GM19035 (cell line): ENCODE measurements around the gene SLC4A7.

ENCODE experiments used
- ATAC-seq: cut with Tn5 transposase; IDR thresholded peaks from one replicate; pipeline ENCODE4 v1.9.1; 2021; ENCODE audit not compliant: unreplicated experiment

Gene SLC4A7

DNA sequence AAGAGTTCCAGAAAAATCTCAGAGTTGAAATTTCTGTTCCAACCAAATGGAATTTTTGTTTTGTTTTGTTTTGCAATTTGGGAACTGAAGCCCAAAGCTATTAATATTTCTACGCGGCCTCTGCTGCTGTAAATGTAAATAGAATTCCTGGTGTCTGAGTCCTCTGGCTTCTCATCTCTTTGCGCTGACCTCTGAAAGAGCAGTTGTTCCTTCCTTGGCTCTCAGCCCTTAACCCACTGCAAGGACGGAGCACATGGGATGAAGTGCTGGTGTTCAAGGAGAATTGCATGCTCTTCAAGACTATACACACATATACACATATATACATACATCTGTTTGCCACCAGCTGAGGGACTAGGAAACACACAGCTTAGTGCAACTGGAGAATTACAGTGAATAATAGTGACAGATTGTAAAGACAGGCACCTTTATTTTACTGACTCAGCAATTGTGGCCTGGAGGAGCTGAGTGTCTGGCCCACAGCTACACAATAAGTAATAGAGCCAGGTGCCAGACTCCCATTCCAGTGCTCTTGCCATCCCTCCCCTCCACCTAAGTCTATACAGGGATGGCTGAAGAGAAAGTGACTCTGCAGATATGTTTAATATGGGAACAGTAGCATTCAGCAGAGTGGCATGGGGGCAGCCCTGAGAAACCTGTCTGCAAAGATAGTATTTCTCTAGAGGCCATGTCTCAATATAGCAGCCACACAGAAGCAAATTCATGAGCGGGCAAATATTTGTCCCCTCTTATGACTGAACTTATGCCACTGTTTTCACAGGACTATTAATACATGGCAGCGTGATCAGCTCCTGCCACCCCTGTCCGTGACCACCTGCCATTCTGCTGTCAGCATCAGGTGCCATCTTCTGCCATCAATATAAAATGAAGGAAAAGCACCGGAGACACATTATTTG, 157.3 kb downstream of the SLC4A7 start:
- ATAC-seq = no peak

GRCh38 chr3:27326202-27326601, 158.0 kb downstream of the SLC4A7 start:
- ATAC-seq = no peak

DNA sequence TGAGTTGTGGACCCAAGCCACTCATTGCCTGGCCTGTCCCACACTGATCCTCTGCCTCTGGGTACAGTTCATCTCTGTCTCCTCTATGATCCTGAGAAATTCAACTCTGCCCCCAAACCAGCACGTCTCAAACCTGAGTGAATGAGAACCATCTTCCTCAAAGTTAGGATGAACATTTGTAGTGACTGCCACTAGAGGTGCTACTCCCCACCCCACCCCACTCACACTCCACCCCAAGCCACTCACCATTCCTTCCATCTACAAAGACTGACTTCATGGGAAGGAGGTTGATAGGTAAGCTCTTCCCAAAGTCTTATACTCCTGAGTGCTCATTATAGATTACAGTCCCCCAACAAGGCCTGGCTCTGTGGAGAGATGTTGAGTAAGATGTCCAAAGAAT, 158.8 kb downstream of the SLC4A7 start:
- ATAC-seq = no peak

DNA sequence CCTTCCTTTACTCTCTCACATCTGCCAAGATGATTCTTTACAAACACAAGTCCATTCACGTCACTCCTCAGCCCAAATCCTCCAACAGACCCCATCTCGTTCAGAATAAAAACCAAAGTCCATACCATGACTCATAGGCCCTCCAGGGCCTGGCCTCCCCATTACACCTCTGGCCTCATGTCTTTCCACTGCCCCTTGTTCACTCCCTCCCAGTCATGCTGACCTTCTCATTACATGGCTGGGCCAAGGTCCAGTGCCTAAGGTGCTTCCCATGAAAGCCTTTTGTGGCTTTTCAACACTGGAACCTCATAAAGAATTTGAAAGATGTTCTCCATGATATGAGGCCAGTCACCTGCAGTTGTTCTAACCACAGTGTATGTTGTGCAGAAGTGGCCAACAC, 159.5 kb downstream of the SLC4A7 start:
- no peak for ATAC-seq

GRCh38 chr3:27323087-27323570, 161.1 kb downstream of the SLC4A7 start:
- ATAC-seq = no peak
